HG02642 (cell line): ENCODE measurements around the gene TSR3.

Experiments
- ATAC-seq: cut with Tn5 transposase; IDR thresholded peaks from one replicate; pipeline ENCODE4 v1.9.1; 2021; ENCODE audit warnings: mild to moderate bottlenecking; ENCODE audit not compliant: unreplicated experiment, poor library complexity

The TSR3 gene

GRCh38 chr16:1326946-1327618 lies 24.6 kb downstream of the TSR3 start:
- no peak for ATAC-seq

- ATAC-seq, result no peak
Measured at GRCh38 chr16:1326391-1326790, 25.3 kb downstream of the TSR3 start.

GRCh38 chr16:1325673-1326371 lies 25.9 kb downstream of the TSR3 start:
- no peak for ATAC-seq

DNA sequence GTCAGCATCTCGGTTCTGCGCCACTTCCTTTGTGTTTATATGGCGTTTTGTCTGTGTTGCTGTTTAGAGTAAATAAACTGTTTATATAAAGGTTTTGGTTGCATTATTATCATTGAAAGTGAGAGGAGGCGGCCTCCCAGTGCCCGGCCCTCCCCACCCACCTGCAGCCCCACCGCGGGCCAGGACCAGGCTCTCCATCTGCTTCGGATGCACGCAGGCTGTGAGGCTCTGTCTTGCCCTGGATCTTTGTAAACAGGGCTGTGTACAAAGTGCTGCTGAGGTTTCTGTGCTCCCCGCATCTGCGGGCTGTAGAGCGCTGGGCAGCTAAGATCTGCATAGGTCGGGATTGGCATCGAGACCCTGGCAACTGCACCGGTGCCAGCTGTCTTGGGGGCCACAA lies 26.4 kb downstream of the TSR3 start:
- no peak for ATAC-seq

DNA sequence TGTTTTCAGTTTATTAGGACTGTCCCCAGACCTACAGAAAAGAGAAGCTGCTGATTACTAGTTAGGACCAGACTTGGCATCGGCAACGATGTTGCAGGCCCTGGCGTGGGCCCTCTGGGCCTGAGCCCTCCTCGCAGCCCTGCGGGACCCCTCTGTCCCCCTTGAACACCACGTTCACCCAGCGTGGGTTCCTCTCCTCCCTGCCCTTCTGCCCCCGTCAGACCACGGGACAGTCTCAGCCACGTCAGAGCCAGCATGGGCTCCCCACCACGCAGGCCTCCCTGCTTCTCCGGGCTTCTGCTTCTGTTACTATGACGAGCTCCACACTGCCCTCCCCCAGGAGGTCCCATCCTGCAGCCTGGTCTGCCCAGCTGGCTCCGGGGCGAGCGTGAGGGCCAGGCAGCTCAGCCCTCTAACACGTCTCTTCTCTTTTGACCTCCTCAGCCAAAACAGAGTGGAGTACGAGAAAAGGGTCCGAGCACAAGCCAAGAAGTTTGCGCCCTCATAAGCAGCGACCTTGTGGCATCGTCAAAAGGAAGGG lies 27.3 kb downstream of the TSR3 start:
- no peak for ATAC-seq

GRCh38 chr16:1323296-1324239 lies 28.1 kb downstream of the TSR3 start:
- ATAC-seq, result no peak

DNA sequence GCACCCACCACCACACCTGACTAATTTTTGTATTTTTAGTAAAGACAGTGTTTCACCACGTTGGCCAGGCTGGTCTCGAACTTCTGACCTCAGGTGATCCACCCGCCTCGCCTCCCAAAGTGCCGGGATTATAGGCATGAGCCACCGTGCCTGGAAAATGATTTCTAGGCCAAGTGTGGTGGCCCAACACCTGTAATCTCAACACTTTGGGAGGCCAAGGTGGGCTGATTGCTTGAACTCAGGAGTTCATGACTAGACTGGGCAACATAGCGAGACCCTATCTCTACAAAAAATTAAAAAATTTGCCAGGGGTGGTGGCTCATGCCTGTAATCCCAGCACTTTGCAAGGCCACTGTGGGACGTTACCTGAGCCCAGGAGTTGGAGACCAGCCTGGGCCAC lies 29.3 kb downstream of the TSR3 start:
- ATAC-seq, result no peak

DNA sequence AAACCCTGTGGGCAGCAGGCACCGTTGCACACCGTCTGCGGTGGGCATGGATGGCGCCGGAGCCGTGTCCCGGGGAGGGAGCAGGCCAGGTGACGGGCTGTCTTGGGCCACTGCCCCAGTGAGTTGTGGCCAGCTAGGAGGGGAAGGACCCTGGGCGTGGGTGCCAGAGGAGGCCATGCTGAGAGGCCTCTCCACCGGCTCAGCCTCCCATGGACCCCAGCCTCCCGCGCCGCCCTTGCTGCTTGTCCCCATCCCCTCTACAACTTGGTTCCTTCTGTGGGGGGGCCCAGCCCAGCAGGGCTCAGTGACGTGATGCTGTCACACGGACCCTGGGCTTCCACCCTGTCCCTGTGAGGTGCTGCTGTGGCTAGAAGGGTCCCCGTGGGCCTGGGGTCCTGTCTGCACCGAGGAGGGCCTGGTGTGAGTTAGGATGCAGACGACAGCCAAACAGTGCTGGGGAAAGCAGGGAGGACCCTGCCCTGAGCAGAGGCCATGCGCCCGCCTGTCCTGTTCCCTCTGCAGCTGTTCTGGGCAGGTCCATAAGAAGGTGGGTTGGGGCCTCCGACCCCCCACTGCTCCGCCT lies 30.9 kb downstream of the TSR3 start:
- no peak for ATAC-seq

DNA sequence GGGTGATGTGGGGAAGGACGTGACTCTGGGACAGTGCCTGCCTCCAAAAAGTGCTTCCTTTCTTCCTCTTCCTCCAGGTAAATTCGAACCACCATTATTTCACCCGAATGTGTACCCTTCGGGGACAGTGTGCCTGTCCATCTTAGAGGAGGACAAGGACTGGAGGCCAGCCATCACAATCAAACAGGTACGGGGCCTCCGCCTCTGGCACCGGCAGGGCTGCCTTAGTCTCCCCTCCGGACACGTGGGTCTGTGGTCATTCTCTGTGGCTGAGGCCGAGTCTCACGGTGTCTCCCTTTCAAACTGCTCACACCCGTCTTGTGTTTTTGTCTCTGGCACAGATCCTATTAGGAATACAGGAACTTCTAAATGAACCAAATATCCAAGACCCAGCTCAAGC lies 31.6 kb downstream of the TSR3 start:
- no peak for ATAC-seq

GRCh38 chr16:1319041-1319440 lies 32.6 kb downstream of the TSR3 start:
- ATAC-seq, result no peak

- ATAC-seq, result no peak
Measured at GRCh38 chr16:1318268-1318545, 33.5 kb downstream of the TSR3 start.

DNA sequence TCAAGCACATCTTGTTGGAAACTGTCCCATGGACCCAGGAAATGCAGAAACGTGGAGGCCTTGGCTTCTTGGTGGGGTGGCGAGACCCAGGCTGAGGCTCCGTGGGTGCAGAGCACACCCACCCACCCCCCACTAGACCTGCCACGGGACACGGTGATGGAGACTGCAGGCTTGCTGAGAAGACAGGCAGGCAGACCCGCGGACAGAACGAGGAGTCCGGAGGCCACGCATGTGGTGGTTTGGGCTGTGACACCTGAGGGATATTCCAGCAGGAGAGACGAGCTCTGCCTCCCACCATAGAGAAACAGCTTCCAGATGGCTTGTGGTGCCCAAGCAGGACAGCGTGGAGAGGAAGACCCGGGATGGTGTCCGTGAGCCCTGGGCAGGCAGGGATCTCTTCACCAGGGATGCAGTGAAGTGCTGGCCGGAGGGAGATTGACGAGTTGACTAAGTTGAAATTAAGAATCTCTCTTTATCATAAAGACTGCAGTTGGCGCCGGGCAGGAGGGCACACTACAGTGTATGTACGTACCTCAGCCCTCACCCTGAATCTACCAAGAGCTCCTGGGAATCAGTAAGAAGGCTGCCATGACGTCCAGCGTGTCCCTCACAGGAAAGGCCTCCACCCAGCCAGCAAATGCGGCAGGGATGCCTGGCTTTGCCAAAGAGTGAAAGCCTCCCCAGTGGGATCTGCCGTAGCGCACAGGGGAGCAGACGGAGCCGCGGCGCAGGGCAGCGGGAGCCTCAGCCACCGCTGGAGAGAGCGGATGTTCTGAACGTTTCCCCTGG lies 34.0 kb downstream of the TSR3 start:
- no peak for ATAC-seq

GRCh38 chr16:1316033-1316405 lies 35.7 kb downstream of the TSR3 start:
- ATAC-seq, result no peak

GRCh38 chr16:1315081-1316032 lies 36.3 kb downstream of the TSR3 start:
- no peak for ATAC-seq

- no peak for ATAC-seq
Measured at GRCh38 chr16:1314399-1315068, 37.1 kb downstream of the TSR3 start.

DNA sequence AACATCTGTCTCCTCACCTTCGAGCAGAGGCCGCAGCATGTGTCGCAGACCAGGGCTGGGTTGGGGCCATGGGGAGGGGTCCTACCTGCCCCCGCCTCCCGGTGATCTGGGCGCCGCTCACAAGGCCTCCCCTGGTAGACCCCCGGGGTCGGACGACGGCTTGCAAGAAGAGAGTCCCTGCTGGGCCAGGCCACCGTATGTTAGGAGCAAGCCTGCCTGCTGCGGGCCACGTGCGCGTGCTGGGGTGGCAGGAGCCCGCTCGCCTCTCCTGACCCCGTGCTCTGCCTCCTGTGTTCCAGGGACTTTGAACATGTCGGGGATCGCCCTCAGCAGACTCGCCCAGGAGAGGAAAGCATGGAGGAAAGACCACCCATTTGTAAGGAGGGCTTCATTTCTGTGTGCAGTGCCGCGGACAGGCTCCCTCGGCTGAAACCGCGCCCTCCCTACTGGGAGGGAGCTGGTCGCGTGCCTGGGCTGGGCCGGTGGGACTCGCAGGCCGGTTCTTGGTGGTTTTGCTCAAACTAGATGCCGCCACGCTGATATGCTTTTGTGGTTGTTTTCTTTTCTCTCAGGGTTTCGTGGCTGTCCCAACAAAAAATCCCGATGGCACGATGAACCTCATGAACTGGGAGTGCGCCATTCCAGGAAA lies 37.8 kb downstream of the TSR3 start:
- no peak for ATAC-seq

GRCh38 chr16:1312903-1313302 lies 38.8 kb downstream of the TSR3 start:
- no peak for ATAC-seq

DNA sequence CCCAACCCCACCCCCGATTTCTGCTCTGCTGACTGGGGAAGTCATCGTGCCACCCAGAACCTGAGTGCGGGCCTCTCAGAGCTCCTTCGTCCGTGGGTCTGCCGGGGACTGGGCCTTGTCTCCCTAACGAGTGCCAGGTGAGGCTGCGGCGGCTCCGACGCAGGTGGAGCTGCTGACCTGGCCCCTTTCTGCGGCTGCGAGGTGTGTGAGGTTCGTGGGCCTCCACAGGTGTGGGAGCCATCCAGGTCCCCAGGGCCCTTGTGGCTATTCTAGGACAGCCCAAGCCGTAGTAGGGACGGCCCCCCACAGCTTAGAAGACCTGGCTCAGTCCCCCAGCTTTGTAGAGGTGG lies 39.2 kb downstream of the TSR3 start:
- ATAC-seq, result no peak
